Choroid plexus epithelial cell (primary cell): ENCODE results near the gene VPS13A.
"Not testable (repeated sequence)": the region's sequence is repeated elsewhere in the genome, so short reads cannot be mapped to it uniquely, and the experiment has no call there.

ENCODE experiments used
- DNase-seq: peaks from one replicate; pipeline ENCODE4 v3.0.0-alpha.2; 2010; ENCODE audit warnings: low read depth
- H3K4me3 ChIP-seq: 2 replicates; pipeline ENCODE4 v1.5.1; 2011; ENCODE audit warnings: low read depth, mild to moderate bottlenecking, control low read depth, low read length, moderate library complexity
- CTCF ChIP-seq: conservative IDR thresholded peaks from 2 replicates; pipeline ENCODE4 v1.5.1; 2011; ENCODE audit warnings: low read depth, mild to moderate bottlenecking, control low read depth, inconsistent platforms, low read length, moderate library complexity

The VPS13A gene

GRCh38 chr9:77386187-77386586, 208.9 kb downstream of the VPS13A start:
- DNase-seq: peak; percentile 35
- no peak for TF ChIP-seq CTCF
- no peak overlapping the region for H3K4me3 ChIP-seq

- no peak for TF ChIP-seq CTCF
- DNase-seq: no peak
- no peak overlapping the region for H3K4me3 ChIP-seq
These were observed 214.5 kb downstream of the VPS13A start for GRCh38 chr9:77391834-77392233.

GRCh38 chr9:77392328-77392727, 215.0 kb downstream of the VPS13A start:
- H3K4me3 ChIP-seq: no peak overlapping the region
- TF ChIP-seq CTCF: no peak
- no peak for DNase-seq

- not testable (repeated sequence) for H3K4me3 ChIP-seq, DNase-seq
These were observed 221.2 kb downstream of the VPS13A start for GRCh38 chr9:77398581-77398980.

GRCh38 chr9:77399964-77400363, 222.6 kb downstream of the VPS13A start:
- no peak for DNase-seq

GRCh38 chr9:77402286-77402685, 225.0 kb downstream of the VPS13A start:
- no peak overlapping the region for H3K4me3 ChIP-seq

More at GRCh38 chr9:77399964-77400363, 222.6 kb downstream of the VPS13A start:
- H3K4me3 ChIP-seq: no peak overlapping the region
- no peak for TF ChIP-seq CTCF

GRCh38 chr9:77403239-77403638, 225.9 kb downstream of the VPS13A start:
- H3K4me3 ChIP-seq: no peak overlapping the region
- no peak for TF ChIP-seq CTCF
- DNase-seq: peak; percentile 54

More at GRCh38 chr9:77402286-77402685, 225.0 kb downstream of the VPS13A start:
- DNase-seq: peak; percentile 55
- TF ChIP-seq CTCF: no peak

- H3K4me3 ChIP-seq, DNase-seq: not testable (repeated sequence)
These were observed 231.2 kb downstream of the VPS13A start for GRCh38 chr9:77408521-77408920.
